Stimulated activated CD4-positive, alpha-beta T cell treated with anti-CD3 and anti-CD28 coated beads, Interleukin-4, amount 100 ng/mL, for 48 hours (primary cell): ENCODE results near the gene SURF2.

Experiments used
- DNase-seq, 2 donors: peaks; one replicate each; pipeline ENCODE4 v3.0.0-alpha.2; 2020; ENCODE audit warnings: low read depth in 2 of 2

Gene SURF2

DNA sequence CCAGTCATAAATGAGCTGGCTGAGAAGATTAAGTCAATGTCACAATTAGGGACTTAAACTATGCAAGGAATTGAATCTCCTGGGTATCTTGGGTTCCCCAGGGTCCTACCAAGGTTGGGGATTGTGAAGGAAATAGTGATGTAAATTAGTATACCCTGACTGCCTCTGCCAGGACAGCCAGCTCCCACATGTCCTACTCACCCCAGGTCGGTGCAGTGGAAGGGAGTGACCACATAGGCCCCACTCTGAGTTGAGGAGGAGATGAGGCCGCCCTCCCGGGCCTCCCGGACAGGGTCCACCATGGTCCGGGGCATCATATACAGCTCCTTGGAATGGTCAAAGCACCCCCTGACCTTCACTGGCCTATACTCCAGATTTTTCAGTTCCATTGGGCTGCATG, 2.8 kb upstream of the SURF2 start:
- no peak for DNase-seq

DNA sequence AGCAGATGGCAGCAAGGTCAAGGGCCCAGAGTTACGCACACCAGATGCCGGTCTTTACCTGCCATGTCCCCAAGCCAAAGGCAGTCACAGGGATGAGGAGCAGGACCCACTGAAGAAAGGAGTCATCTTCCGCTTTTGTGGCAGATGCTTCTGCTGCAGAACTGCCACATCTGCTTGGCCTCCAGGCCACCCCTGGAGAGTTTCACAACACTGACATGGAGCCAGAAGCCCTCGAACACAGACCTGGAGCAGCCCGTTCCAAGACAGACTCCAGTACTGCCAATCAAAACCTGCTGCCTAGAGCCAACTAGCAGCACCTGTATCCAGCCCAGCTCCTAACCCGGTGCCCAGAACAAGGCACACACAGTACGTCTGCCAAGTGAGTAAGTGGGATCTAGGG, 1.6 kb upstream of the SURF2 start:
- DNase-seq: no peak

DNA sequence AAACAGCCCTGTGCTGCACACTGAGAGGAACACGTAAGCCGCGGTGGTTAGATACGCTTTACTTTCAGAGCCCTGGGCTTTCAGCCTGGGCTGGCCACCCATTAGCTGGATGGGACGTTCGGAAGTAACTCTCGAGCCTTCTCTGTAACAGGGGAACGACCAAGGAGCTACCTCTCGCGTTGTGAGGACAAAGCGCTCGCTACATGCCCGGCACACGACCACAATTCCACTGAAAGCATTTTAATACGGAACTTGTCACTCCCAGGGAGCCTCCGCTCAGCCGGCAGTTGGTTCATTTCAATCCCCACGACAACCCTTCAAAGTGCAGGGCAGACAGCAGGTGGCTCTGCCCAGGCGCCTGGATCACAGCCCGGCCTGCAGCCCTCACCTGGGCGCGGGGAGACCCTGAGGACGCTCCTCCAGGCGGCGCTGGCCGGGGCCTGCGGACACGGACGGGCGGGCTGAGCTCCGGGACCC, 431 bp upstream of the SURF2 start:
- DNase-seq: no peak

DNA sequence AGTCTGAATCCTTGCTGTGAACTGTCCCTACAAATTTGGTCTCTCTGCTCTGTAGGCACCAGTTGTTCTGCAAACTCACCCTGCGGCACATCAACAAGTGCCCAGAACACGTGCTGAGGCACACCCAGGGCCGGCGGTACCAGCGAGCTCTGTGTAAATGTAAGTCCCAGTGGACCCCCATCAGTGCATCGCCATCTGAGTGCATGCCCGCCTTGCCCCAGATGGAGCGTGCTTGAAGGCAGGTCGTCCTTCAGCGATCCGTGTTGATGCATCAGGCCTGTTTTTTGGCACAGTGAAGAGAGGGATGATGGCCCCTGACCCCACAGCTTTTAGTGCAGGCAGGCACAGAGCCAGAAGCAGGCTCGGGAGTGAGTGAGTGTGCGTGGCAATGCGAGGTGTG, 1.3 kb downstream of the SURF2 start:
- DNase-seq: no peak

DNA sequence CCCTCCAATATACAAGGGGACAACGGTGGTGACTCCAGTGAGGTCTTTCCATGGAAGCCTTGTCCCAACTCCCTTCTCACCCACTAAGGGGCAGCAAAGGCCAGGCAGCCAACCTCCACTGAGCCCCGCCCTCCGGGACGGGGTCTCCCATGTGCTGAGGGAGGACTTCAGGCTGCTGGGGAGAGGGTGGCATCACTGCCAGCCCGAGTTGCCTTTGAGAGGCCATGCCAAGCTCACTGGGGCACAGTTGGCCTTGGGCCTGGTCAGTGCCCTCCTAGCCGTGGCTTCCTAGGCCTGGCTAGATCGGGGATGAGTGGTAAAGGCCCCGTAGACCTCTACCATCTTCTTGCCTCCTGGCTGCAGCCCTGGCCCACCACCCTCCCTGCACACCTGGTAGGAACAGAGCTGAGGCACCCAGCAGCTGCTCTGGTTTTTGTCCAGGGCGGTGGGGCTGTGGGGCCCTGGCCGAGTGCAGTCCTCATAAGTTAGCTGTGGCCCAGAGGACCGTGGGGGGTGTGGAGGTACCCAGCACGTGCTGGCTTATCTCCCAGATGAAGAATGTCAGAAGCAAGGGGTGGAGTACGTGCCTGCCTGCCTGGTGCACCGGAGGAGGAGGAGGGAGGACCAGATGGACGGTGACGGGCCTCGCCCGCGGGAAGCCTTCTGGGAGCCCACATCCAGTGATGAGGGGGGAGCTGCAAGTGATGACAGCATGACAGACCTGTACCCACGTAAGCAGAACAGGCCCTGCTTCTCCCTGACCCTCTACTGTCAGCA, 3.2 kb downstream of the SURF2 start:
- DNase-seq: no peak

DNA sequence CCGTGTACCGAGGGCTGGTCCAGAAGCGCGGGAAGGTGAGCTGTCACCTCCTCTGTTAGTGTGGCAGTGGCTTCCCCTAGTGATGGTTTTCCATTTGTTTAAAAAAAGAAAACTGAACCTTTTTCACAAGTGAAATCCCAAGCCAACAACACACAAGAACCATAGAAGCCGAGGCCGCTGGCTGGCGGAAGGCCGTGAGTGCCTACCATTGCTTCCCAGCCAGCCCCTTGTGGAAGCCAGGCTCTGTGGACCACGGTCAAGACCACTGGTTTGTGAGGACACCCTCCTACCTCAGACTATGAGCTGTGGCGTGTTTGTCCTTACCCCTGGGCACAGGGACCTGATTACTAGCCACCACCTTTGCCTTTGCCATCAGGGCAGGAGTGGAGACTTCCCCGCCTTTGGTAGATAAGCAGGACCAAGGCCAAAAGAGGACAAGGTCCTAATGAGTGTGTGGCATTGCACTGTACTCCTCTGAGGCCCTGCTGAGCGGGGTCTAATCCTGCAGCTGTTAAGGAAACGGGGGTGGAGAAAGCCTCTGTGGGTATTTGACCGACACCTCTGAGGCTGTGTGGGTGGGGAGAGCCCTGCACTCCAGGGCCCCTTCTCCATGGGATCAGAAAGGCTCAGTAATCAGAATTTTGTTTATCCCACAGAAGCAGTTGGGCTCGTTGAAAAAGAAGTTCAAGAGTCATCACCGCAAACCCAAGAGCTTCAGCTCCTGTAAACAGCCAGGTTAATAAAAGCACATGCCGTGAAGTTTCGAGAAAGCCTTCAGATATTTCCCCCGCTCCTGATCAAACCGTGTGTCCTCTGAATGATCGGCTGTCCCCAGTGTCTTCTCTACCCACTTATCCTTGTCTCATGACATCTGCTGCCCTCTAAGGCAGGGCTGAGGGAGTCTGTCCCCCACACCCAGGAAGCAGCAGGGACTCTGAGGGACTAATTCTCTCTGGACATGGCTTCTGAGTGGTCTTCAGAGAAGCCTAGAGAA, 4.3 kb downstream of the SURF2 start:
- no peak for DNase-seq

DNA sequence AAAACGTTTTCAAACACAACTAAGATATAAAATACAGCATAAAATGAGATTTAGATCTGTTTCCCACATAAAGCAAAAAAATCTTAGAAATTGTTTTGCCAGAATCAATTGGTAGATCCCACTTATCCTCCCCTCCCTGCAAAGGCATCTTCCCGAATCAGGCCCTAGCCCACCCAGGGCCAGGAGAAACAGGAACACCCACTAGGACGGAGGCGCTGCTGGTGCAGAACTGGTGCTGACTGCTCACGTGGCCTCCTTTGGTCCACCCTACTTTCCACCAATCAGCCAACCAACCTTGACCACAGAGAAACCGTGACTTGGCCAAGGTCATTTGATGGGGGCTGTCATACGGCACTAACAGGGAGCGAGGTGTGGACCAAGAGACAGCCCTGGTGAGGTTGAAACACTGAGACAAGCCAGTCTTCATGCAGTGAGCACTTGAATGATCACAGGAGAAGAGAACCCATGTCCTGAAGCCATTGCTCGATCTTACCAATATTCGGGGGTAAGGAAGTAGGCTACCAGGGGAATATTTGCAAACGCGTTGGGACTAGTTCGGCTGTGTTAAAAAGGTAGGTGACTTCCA, 5.2 kb downstream of the SURF2 start:
- no peak for DNase-seq

DNA sequence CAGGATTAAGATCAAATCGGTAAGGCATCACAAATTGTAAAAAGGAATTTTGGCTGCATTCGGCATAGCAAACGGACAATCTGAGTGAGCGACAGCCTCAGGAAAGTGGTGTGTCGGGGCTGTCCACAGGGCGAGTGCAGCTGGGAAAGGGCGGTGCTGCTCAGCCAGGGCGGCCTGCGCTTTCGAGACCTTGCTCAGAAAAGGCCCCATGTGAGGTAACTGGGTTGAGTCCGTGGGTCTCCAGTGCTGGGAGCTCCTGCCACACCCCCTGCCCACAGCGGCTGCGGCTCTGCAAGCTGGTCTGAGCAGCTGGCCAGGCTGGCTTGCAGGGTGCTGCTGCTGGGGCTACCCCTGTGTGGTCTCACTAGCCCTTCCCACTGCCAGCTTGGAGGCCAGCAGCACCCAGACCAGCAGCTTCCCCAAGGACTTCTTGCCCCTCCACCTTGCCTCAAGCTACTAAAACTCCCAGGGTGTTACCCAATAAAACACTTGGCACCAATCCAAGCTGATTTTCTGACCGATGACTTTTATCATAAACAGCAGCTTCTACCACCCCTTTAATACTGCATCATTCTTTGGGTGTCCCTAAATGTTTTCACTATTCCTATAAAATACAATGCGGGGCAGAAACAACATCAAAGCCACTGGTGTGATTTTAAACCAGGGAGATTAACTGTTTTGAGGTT, 6.2 kb downstream of the SURF2 start:
- no peak for DNase-seq

DNA sequence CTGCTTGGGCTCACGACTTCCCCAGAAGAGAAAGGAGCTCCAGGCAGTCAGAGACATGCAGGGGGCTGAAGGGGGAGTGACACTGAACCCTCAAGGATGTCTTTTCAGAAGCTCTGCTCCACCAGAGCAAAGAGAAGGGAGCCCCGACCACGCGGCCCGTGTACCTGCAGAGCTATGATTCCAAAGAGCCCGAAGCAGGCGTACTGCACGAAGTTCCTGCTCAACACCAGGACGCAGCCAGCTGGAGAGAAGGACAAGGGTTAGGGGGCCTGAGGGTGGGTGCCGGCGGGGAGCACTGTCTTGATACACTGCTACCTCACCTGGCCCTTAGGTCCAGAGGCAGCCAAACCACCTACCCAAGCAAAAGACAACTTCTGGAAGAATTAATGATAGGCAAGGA, 10.1 kb downstream of the SURF2 start:
- no peak for DNase-seq

DNA sequence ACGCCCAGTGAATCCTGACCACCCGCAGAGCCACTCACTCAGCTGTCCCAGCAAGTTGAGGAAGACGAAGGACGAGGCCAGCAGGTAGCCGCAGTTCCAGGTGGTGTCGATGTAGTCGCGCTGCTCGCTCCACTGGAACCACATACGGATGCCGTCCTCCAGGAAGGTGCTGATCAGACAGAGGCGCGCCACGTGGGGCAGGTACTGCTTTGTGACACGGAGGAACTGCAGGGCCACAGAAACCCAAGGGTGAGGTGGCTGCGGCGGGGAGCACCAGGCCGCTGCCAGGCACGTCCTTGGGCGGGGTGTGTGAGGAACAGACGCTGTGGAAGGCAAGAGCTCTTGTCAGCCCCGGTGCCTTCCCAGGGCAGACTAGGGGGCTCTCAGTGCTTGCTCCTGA, 10.9 kb downstream of the SURF2 start:
- no peak for DNase-seq

DNA sequence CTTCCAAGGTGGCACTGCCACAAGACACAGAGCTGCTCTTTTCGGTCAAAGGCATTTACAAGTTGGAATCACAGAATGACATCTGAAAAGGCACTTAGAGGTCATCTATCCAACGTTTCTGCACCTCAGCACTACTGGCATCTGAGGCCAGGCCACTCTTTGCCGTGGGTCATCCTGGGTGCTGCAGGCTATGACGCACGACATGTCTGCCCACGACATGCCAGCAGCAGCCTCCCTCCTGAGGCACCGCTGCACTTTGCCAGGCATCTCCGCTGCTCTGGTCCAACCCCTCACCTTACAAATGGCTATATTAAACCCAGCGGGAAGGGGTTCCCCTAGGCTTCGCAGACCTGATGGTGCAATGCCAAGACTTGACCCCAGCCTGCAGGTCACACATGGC, 11.4 kb downstream of the SURF2 start:
- no peak for DNase-seq

DNA sequence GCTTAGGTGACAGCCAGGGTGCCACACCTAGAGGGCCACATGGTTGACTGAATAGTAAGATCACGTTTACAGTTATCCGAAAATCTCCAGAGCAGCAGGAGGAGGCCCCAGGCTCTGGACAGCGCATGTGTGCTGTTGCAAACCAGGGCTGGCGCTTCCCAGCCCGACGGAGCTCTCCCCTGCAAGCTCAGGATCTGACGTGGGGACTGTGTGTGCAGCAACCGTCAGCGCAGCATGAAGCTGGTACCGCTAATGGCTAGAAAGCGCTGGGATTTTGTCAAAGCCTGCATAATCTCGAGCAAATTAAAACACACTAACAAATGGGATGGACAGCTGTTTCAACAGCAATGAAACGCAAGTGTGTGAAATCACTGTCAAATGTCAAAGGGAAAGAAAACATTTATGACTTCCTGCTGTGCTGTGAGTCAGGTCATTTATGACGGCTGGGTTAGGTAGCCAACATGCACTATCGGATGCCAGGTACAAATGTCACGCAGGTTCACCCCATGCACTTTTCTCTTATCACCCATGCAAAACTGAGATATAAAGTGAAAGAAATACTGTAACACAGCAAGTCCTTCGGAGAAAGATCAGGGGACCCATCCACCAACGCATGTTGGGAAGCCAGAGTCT, 12.0 kb downstream of the SURF2 start:
- no peak for DNase-seq

DNA sequence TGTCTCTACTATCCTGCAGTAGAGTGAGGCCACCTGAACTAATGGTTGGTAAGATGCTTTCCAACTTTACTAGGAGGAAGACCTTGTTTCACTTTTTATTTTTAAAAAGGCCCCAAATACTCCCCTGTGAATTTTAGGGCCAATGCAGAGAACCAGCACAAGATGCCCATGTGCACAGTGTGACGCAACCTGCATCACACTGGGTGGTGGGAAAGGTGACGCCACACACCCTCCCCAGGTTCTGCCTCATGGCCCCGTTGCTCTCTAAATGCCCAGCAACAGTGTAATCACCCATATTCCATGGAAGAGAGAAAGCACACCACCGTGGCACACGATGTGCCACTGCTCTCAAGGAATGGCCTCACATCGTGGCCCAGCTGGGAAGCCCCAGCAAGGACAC, 13.1 kb downstream of the SURF2 start:
- no peak for DNase-seq

DNA sequence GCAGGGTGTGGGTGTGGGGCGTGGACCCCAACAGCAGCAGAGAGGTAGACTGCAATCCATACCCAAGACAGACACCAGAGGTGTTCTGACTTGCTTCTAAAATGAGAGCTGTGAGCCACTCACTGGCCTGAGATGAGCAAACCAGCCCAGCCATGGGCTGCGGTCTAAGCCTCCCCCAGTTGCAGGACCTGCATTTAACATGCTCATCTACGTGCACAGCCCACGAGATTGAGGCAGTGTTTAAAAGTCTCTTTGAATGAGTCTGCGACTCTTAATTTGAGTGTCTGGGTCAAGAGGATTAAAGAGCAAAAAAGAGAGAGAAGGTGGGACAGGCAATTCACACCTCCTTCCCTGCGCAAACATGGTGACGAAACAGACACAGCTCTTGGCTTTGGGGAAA, 13.6 kb downstream of the SURF2 start:
- DNase-seq: no peak

DNA sequence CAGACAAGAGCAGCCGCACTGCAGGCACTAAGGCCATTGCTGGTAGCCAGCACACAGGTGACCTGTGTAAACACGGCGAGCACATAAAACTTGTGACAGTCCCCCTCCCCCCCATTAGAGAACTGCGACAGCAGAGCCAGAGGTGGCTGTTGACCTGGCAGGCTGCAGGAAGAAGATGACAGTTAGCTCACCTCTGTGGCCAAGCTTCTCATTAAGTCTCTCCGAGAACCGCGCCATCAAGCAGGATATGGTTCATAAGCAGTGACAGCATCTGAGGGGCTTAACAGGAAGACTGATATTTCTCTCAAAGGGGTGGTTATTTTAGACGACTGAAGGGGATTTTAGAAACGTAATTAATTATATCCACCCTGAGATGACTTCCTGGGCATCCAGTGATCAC, 14.3 kb downstream of the SURF2 start:
- no peak for DNase-seq

DNA sequence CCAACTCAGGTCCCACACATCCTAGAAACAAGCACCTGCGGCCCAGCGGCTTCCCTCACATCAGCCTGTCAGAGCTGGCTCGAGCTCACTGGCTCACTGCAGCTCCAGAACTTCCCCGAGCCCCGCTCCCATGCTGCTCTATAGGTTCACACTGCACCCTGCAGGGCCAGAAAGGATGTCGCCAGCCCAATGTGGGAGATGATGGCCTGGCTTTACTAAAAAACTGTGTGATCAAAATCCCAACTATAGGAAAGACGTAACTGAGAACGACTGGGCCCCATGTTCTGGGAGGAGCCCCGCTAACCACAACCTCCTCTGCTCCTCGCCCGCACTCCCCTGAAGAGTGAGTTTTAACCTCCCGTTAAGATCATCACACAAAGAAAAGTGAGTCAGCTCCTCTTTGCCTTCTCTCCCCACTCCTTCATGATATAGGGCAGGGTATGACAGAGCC, 14.9 kb downstream of the SURF2 start:
- DNase-seq: peak; percentile 56 to 76

DNA sequence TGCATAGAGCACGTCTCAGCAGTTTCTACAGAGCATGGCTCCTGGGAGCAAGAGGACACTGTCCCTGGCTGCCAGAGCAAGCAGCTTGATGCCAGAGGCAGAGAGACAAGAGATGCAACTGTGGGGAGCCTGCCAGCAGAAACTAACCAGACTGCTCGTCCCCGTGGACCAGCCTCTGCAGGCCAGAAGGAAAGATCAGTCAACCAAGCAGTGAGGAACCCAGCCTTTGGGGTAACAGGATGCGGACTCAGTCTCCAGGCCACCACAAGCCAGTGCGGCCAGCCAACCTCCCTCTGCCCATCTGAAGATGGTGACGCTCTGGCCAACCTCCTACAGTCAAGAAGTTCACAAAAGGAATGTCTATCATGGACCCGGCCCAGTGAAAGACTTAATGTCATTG, 15.8 kb downstream of the SURF2 start:
- no peak for DNase-seq

DNA sequence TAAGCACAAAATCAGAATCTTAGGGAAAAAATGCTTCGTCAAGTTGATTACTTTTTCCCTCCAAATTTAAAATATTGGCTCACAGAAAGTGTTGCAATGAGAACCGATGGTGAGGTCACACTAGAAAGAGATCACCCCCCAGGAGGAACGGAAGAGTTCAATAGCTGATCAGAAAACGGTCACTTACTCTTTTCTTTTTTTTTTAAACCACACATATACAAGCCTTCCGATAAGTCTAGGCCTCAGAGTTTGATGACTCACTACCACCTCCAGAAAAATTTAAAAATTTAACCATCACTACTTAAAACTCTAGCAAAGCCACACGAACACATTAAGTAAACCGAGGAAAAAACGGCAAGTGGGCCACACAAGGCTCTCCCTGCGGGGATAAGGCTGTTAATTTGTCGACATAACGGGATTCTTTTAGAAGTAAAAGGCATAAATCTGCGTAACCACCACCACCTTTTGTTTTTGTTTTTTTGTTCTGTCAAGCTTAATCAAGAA, 18.3 kb downstream of the SURF2 start:
- DNase-seq: no peak

DNA sequence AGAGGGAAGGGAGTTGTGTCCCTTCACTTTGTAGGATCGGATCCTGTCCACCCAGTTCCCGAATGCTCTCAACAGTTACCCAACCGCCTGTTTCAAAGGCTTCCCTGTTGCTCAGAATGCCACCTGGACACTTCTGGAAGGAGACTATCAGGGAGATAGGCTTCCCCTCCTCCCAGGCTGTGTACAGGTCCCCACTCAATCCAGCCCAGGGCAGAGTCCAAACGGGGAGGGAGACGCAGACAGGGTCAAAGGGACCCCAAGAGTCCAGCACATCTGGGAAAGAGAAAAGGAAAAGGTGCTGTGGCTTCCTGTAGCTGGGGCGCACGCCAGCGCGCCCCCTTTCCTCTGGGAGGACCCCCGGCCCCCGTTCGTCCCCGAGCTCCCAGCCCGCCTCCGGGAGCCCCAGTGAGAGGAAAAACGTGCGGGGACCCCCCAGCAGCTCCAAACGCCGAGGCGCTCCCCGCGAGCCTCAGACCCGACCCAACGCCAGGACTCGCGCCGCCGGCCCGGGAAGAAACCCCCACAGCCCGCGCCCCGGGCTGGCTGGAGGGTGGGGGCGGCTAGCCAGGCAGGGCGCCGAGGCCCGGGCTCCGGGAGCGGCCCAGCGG, 18.9 kb downstream of the SURF2 start:
- DNase-seq: no peak
